SK-N-MC (cell line): ENCODE results near the gene RASD1.
"Not testable (repeated sequence)": the region's sequence is repeated elsewhere in the genome, so short reads cannot be mapped to it uniquely, and the experiment has no call there.

ENCODE experiments used
- DNase-seq: peaks from one replicate; pipeline ENCODE4 v3.0.0-alpha.2; 2011; ENCODE audit warnings: low read depth, low spot score
- H3K27ac ChIP-seq: fragments of 200-600 bp; sonication (generic); 2 replicates; pipeline ENCODE4 v1.5.1; 2016; ENCODE audit warnings: mixed run types
- H3K36me3 ChIP-seq: fragments of 200-600 bp; sonication (generic); 2 replicates; pipeline ENCODE4 v1.6.1; 2017; ENCODE audit warnings: antibody characterized with exemption, low read length, mixed read lengths; ENCODE audit not compliant: insufficient read depth
- H3K4me3 ChIP-seq: fragments of 200-600 bp; sonication (generic); 2 replicates; pipeline ENCODE4 v1.5.1; 2016
- H3K9ac ChIP-seq: fragments of 200-600 bp; sonication (generic); 2 replicates; pipeline ENCODE4 v1.8.0; 2017; ENCODE audit warnings: mixed run types, mixed read lengths; ENCODE audit not compliant: insufficient read length
- H3K9me3 ChIP-seq: fragments of 200-600 bp; sonication (generic); 2 replicates; pipeline ENCODE4 v1.6.1; 2017; ENCODE audit warnings: low read depth, mild to moderate bottlenecking, antibody characterized with exemption, low read length, moderate library complexity, mixed read lengths
- EZH2 ChIP-seq: fragments of 200-600 bp; sonication (generic); IDR thresholded peaks from one replicate; pipeline ENCODE4 v1.6.1; 2017; ENCODE audit warnings: antibody characterized with exemption
- FOXP2 ChIP-seq: optimal IDR thresholded peaks from 2 replicates; pipeline ENCODE3; 2011; ENCODE audit warnings: mild to moderate bottlenecking, moderate library complexity; ENCODE audit not compliant: insufficient read depth; ENCODE audit errors: extremely low read length, control extremely low read depth
- POLR2AphosphoS5 ChIP-seq: IDR thresholded peaks from 2 replicates; pipeline ENCODE4 v1.6.1; 2012; ENCODE audit warnings: mild to moderate bottlenecking, low read depth, low read length, borderline replicate concordance

RASD1 gene

DNA sequence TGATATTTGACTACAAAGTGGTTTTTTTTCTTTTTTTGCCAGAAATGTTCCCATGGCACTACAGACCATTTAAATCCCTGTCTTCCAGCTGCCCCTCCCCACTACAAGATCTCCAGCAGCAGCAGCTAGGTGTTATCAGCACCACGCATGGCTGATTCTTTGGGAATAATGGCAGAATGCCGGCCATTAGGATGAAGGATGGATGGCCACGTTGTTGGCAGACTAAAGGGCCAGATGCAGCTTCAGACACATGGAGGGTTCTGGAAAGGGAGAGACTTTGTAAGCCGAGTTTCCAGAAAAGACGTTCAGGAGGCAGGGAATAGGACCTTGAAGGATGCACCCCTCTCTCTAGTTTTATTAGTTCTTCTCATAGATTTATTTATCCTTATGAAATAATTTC lies 29.7 kb downstream of the RASD1 start:
- Histone ChIP-seq H3K36me3 (no peaks in the 10 kb centered on the region), H3K4me3 (no peak overlapping the region), H3K27ac (no peak overlapping the region), H3K9me3 (no peaks in the 10 kb centered on the region), H3K9ac (no peak overlapping the region)
- DNase-seq: no peak
- TF ChIP-seq FOXP2: no peak
- TF ChIP-seq EZH2: no peak
- TF ChIP-seq POLR2AphosphoS5: no peak

DNA sequence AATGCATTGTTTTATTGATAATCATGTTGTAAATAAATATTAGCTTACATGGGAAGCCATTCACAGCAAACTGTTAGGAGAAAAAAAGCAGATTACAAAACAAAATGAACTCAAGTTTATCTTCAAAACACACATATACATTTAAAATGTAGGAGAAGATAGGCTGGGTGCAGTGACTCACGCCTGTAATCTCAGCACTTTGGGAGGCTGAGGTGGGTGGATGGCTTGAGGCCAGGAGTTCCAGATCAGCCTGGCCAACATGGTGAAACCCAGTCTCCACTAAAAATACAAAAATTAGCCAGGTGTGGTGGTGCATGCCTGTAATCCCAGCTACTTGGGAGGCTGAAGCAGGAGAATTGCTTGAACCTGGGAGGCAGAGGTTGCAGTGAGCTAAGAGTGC lies 30.3 kb downstream of the RASD1 start:
- H3K9ac ChIP-seq, H3K4me3 ChIP-seq, H3K27ac ChIP-seq, DNase-seq, H3K9me3 ChIP-seq, H3K36me3 ChIP-seq: not testable (repeated sequence)

GRCh38 chr17:17463821-17464220 lies 32.4 kb downstream of the RASD1 start:
- Histone ChIP-seq H3K9ac (no peak overlapping the region), H3K36me3 (no peaks in the 10 kb centered on the region), H3K4me3 (no peak overlapping the region), H3K27ac (no peak overlapping the region), H3K9me3 (no peaks in the 10 kb centered on the region)
- TF ChIP-seq EZH2 (no peak), FOXP2 (no peak), POLR2AphosphoS5 (no peak)
- no peak for DNase-seq

GRCh38 chr17:17462048-17462824 lies 34.0 kb downstream of the RASD1 start:
- H3K36me3 ChIP-seq: no peaks in the 10 kb centered on the region
- H3K9ac ChIP-seq: no peak overlapping the region
- no peaks in the 10 kb centered on the region for H3K9me3 ChIP-seq
- TF ChIP-seq EZH2 (no peak), FOXP2 (no peak), POLR2AphosphoS5 (no peak)
- no peak for DNase-seq
- no peak overlapping the region for H3K4me3 ChIP-seq
- H3K27ac ChIP-seq: no peak overlapping the region

- no peaks in the 10 kb centered on the region for H3K9me3 ChIP-seq
- H3K27ac ChIP-seq: no peak overlapping the region
- no peak overlapping the region for H3K4me3 ChIP-seq
- no peak overlapping the region for H3K9ac ChIP-seq
- no peak for DNase-seq
- H3K36me3 ChIP-seq: no peaks in the 10 kb centered on the region
- no peak for TF ChIP-seq FOXP2
- no peak for TF ChIP-seq POLR2AphosphoS5
- TF ChIP-seq EZH2: no peak
Measured at GRCh38 chr17:17460038-17460437, 36.2 kb downstream of the RASD1 start.

- no peaks in the 10 kb centered on the region for H3K9me3 ChIP-seq
- no peak for DNase-seq
Measured at GRCh38 chr17:17457680-17458079, 38.5 kb downstream of the RASD1 start.

DNA sequence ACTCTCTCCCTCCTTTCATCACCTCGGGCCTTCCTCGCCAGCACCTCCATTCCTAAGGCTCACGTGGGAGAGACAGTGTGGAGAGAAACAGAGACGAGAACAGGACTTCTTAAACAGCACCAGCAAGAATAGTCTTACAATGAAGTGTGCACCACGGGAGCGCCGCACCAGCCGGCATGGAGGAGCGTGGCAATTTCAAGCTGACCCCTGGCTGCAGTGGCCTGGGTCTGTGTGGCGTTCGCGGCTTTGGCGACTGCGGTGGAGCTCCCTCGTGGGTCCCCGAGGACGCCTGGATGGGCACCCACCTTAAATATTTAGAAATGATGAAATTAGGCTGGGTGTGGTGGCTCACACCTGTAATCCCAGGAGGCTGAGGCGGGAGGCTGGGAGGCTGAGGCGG lies 39.9 kb downstream of the RASD1 start:
- H3K36me3 ChIP-seq: no peaks in the 10 kb centered on the region
- no peak overlapping the region for H3K27ac ChIP-seq
- TF ChIP-seq EZH2 (no peak), POLR2AphosphoS5 (no peak), FOXP2 (no peak)
- DNase-seq: no peak
- no peaks in the 10 kb centered on the region for H3K9me3 ChIP-seq
- H3K4me3 ChIP-seq: no peak overlapping the region
- H3K9ac ChIP-seq: no peak overlapping the region

More at GRCh38 chr17:17457680-17458079, 38.5 kb downstream of the RASD1 start:
- no peak overlapping the region for H3K9ac ChIP-seq
- no peak overlapping the region for H3K27ac ChIP-seq
- no peak overlapping the region for H3K4me3 ChIP-seq
- no peaks in the 10 kb centered on the region for H3K36me3 ChIP-seq
- TF ChIP-seq FOXP2 (no peak), POLR2AphosphoS5 (no peak), EZH2 (no peak)

DNA sequence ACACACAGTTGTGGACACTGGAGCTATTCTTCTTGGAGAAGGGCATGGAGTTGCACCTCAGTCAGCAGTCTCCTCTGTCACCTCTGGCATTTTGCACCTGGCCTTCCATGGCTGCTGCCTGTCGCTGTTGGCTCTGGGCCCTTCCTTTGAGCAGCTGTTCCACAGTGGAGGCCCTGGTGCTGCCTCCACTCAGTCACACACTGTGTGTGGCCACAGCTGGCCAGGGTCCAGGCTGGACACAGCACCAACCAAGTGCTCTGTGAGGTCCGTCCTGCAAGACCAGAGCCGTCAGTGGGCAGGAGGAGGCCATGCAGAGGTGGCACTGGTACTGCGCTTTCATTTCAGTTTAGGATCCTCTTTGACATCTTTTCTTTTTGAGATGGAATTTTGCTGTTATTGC lies 41.0 kb downstream of the RASD1 start:
- Histone ChIP-seq H3K9me3 (no peaks in the 10 kb centered on the region), H3K36me3 (no peaks in the 10 kb centered on the region), H3K4me3 (no peak overlapping the region), H3K9ac (no peak overlapping the region), H3K27ac (no peak overlapping the region)
- DNase-seq: no peak
- TF ChIP-seq POLR2AphosphoS5 (no peak), FOXP2 (no peak), EZH2 (no peak)

DNA sequence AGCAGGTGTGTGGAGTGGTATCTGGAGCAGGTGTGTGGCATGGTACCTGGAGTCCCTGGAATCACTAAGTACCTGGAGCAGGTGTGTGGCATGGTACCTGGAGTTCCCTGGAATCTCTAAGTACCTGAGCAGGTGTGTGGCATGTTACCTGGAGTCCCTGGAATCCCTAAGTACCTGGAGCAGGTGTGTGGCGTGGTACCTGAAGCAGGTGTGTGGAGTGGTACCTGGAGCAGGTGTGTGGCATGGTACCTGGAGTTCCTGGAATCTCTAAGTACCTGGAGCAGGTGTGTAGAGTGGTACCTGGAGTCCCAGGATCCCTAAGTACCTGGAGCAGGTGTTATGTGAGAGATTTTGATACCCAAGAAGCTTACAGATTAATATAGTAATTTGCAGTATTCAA lies 41.5 kb downstream of the RASD1 start:
- not testable (repeated sequence) for H3K9ac ChIP-seq, H3K27ac ChIP-seq, DNase-seq, H3K4me3 ChIP-seq, H3K36me3 ChIP-seq, H3K9me3 ChIP-seq

DNA sequence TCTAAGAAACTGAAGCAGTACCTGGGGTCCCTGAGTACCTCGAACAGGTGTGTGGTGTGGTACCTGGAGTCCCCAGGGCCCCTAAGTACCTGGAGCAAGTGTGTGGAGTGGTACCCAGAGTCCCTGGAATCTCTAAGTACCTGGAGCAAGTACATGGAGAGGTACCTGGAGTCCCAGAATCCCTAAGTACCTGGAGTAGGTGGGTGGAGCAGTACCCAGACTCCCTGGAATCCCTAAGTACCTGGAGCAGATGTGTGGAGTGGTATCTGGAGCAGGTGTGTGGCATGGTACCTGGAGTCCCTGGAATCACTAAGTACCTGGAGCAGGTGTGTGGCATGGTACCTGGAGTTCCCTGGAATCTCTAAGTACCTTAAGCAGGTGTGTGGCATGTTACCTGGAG lies 41.9 kb downstream of the RASD1 start:
- no peak for DNase-seq
- TF ChIP-seq FOXP2 (no peak), POLR2AphosphoS5 (no peak), EZH2 (no peak)
- Histone ChIP-seq H3K36me3 (no peaks in the 10 kb centered on the region), H3K27ac (no peak overlapping the region), H3K9me3 (no peaks in the 10 kb centered on the region), H3K9ac (no peak overlapping the region), H3K4me3 (no peak overlapping the region)
